ENCODE measurements around the gene ADAMTSL1.

Gene ADAMTSL1

DNA sequence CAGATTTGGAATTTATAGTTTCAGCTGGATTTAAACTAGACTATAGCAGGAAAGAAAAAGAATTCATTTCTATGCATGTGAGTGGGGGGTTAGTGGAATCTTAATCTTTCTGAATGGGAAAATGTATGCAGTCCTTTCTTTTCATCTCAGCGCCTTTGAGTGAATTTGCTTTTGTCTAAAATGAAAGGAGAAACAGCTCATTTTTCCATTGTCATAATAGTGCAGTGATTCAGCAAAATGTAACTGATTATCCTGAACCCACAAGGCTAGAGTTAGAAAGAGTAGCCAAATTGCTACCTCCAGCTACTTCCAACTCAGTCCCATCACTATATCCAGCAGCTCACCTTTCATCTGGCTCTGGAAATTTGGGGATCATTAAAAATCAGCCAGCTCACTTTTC, 134.4 kb downstream of the ADAMTSL1 start:
- POLR2A ChIA-PET (ENCODE audit: low non-redundant PET), result no interaction called here
- DNase-seq (ENCODE audit: low spot score), result no peak
- TF ChIP-seq, protein P1, sequence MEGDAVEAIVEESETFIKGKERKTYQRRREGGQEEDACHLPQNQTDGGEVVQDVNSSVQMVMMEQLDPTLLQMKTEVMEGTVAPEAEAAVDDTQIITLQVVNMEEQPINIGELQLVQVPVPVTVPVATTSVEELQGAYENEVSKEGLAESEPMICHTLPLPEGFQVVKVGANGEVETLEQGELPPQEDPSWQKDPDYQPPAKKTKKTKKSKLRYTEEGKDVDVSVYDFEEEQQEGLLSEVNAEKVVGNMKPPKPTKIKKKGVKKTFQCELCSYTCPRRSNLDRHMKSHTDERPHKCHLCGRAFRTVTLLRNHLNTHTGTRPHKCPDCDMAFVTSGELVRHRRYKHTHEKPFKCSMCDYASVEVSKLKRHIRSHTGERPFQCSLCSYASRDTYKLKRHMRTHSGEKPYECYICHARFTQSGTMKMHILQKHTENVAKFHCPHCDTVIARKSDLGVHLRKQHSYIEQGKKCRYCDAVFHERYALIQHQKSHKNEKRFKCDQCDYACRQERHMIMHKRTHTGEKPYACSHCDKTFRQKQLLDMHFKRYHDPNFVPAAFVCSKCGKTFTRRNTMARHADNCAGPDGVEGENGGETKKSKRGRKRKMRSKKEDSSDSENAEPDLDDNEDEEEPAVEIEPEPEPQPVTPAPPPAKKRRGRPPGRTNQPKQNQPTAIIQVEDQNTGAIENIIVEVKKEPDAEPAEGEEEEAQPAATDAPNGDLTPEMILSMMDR (conservative IDR thresholded peaks at IDR 0.05; ENCODE audit: low read depth), result no peak
- H3K27ac ChIP-seq, result no peak overlapping the region
- CTCF ChIA-PET, result no interaction called here

DNA sequence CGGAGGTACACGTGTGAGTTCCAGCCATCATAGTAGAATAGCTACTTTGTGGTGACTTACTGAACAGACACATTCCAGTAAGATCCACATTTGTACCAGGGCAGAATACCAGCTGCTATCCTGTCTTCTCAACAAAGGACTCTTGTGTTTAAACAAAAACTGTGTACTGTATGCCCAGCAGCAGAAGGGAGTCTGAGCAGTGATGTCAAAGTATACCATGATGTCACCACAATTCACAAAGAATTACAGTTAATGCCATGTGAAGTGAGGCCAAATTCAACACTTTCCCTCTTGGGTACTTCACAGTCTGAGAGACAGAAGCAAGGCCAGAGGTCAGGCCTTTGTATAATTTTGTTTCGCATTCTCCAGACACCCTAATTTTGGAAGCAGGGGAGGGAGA, 137.0 kb downstream of the ADAMTSL1 start:
- POLR2A ChIA-PET (ENCODE audit: low non-redundant PET), result no interaction called here
- CTCF ChIA-PET, result no interaction called here
- TF ChIP-seq, protein P1 (conservative IDR thresholded peaks at IDR 0.05; ENCODE audit: low read depth), result no peak
- no peak for DNase-seq (ENCODE audit: low spot score)
- no peak overlapping the region for H3K27ac ChIP-seq

DNA sequence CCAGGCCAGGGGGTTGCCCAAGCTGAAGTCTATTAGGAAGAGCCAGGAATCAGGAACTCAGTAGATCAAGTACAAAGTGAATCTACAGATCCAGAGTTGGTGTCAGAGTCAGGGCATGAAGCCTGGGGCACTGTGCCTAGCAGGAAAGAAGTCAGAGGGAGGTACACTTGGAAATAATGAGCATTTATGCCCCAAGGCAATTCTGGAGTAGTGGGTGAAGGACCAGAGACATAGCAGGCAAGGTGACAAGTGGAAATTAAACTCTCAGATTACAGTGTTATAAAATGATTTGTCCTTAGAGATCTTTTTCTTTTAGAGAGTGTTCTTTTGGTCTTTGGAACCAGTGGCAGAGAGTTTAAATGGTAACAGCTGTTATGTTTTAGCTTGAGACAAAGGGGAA, 138.0 kb downstream of the ADAMTSL1 start:
- CTCF ChIA-PET, result no interaction called here
- no peak overlapping the region for H3K27ac ChIP-seq
- POLR2A ChIA-PET (ENCODE audit: low non-redundant PET), result no interaction called here
- no peak for DNase-seq (ENCODE audit: low spot score)
- TF ChIP-seq, protein P1 (conservative IDR thresholded peaks at IDR 0.05; ENCODE audit: low read depth), result no peak

DNA sequence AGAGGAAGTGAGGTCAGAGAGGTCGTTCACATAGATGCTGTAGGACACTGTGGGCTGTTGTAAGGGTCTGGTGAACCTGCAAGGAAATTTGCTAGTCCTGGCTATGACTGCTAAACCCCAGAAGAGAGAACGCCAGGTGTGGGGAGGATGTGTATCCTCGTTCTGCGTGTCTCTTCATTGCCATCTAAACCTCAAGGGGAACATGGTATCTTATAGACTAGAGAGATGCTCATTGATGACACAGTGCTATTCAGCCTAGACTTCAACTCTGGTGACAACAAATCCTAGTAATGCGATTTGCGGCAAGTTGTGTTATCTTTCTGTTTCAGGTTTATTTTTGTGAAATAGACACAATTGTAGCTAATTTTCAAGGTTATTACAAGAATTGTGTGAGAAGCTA, 140.2 kb downstream of the ADAMTSL1 start:
- H3K27ac ChIP-seq, result no peak overlapping the region
- no peak for DNase-seq (ENCODE audit: low spot score)
- POLR2A ChIA-PET (ENCODE audit: low non-redundant PET), result no interaction called here
- TF ChIP-seq, protein P1 (conservative IDR thresholded peaks at IDR 0.05; ENCODE audit: low read depth), result no peak
- CTCF ChIA-PET, result no interaction called here

DNA sequence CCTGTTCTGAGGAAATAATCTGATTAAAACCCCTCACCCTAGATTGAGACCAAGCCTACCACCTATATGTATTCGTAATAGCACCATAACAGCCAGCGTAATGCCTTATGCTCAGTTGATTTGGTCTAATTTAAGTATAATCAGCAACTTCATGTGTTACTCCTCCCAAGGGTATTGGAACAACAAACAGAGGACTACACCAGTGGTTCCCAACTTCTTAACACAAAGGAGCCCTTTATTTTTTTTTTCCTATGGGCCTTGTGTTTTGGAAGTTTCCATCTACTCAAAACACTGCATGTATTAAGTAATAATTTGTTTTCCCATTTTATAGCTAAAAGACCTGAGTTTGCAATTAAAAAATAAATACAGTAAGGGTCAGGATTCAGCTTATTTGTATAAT, 140.7 kb downstream of the ADAMTSL1 start:
- ChIA-PET POLR2A (ENCODE audit: low non-redundant PET) (no interaction called here), CTCF (interaction anchor here (0.6 to 1.4 kb wide), 2 partner anchors 12 to 695 kb away, joined by 3 read pairs; no protein-coding TSS in a partner anchor)
- H3K27ac ChIP-seq, result no peak overlapping the region
- no peak for DNase-seq (ENCODE audit: low spot score)
- TF ChIP-seq, protein P1 (conservative IDR thresholded peaks at IDR 0.05; ENCODE audit: low read depth), result no peak

DNA sequence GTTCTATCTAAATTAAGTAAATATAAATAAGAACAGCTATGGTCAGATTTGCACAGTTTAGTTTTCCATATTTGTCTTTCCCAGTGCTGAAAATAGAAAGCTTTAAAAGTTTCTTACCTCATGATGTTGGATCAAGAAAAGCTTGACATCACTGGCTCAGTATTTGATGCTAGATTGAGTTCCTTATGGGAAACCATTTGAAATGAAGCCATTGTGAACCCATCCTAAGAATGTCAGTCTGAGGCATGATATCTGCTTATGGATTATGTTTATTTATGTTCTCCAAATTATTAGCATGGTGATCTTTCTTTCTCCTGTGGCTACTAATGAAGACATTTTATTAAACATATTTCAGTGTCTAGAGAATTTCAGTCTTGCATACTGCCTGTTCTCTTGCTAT, 143.0 kb downstream of the ADAMTSL1 start:
- CTCF ChIA-PET, result interaction anchor here (1.1 kb wide), 1 partner anchor 362 kb away, joined by 3 read pairs; no protein-coding TSS in a partner anchor
- POLR2A ChIA-PET (ENCODE audit: low non-redundant PET), result no interaction called here
- TF ChIP-seq, protein P1 (conservative IDR thresholded peaks at IDR 0.05; ENCODE audit: low read depth), result no peak
- H3K27ac ChIP-seq, result no peak overlapping the region
- no peak for DNase-seq (ENCODE audit: low spot score)

DNA sequence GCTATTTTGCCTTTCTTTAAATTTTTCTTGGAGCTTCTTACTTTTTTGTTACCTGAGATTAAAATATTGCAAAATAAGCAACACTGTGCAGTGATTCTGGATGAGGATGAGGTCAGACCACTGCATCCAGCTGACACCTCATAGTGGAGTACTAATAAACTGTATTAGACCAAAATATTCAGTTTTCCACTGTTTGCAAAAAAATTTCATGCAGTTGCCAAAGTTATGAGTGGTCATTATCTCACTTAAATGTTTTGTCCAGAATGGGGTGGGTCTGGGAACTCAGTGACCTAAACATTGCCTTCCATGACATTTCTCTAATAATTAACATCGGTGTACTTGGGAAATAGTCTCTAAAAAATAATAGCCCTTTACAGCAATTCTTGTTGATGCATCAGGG, 143.8 kb downstream of the ADAMTSL1 start:
- TF ChIP-seq, protein P1 (conservative IDR thresholded peaks at IDR 0.05; ENCODE audit: low read depth), result no peak
- POLR2A ChIA-PET (ENCODE audit: low non-redundant PET), result no interaction called here
- H3K27ac ChIP-seq, result no peak overlapping the region
- CTCF ChIA-PET, result no interaction called here
- no peak for DNase-seq (ENCODE audit: low spot score)

All from RWPE1 (cell line).